Stimulated activated CD4-positive, alpha-beta T cell treated with anti-CD3 and anti-CD28 coated beads, Interleukin-1b, Interleukin-23, amount 100 ng/mL, for 4 hours (primary cell): ENCODE measurements around the gene IFRD2.
A peak's percentile ranks its signal among the peaks of the same experiment; 100 is the strongest.

Experiments used
- DNase-seq, 2 donors: peaks; one replicate each; pipeline ENCODE4 v3.0.0-alpha.2; 2020; ENCODE audit warnings: low read depth in 2 of 2

IFRD2 gene, protein sequence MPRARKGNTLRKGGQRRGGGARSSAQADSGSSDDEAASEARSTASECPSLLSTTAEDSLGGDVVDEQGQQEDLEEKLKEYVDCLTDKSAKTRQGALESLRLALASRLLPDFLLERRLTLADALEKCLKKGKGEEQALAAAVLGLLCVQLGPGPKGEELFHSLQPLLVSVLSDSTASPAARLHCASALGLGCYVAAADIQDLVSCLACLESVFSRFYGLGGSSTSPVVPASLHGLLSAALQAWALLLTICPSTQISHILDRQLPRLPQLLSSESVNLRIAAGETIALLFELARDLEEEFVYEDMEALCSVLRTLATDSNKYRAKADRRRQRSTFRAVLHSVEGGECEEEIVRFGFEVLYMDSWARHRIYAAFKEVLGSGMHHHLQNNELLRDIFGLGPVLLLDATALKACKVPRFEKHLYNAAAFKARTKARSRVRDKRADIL

GRCh38 chr3:50292159-50293078 lies at the start of gene IFRD2:
Gene IFRD2, minus strand, starts transcription at chr3:50292429. Its CDS starts 155 bp downstream, at chr3:50292274.
- peak; percentile 88 to 92 for DNase-seq

GRCh38 chr3:50341537-50341936 lies 49.3 kb upstream of the IFRD2 start:
- no peak for DNase-seq

DNA sequence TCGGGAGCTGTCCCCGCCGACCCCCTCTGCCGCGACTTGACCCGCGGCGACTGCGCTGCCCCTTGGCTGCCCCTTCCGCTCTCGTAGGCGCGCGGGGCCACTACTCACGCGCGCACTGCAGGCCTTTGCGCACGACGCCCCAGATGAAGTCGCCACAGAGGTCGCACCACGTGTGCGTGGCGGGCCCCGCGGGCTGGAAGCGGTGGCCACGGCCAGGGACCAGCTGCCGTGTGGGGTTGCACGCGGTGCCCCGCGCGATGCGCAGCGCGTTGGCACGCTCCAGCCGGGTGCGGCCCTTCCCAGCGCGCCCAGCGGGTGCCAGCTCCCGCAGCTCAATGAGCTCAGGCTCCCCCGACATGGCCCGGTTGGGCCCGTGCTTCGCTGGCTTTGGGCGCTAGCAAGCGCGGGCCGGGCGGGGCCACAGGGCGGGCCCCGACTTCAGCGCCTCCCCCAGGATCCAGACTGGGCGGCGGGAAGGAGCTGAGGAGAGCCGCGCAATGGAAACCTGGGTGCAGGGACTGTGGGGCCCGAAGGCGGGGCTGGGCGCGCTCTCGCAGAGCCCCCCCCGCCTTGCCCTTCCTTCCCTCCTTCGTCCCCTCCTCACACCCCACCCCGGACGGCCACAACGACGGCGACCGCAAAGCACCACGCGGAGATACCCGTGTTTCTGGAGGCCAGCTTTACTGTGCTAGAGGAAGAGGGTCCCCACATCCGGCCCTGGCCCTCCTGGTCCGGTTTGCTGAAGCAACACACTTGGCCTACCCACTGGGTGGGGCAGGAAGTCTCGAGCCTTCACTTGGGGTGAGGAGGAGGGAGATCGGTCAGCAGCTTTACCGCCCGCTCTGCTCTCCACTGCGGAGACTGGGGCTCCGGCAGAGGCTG lies 48.5 kb upstream of the IFRD2 start, which contains the start of gene RASSF1:
Gene RASSF1 (minus strand): TSS at position 389 of the 882 bp plus-strand sequence. CDS start 31 bp downstream, at position 358.
- peak in 1 of 2 donors; percentile 64 for DNase-seq

GRCh38 chr3:50340147-50340447 lies 47.9 kb upstream of the IFRD2 start:
- DNase-seq, result no peak

GRCh38 chr3:50339485-50340146 lies 47.4 kb upstream of the IFRD2 start:
- DNase-seq, result no peak

- DNase-seq, result no peak
Measured at GRCh38 chr3:50338965-50339364, 46.7 kb upstream of the IFRD2 start.

- DNase-seq, result peak; percentile 87 to 91
Measured at GRCh38 chr3:50337175-50337861, 45.1 kb upstream of the IFRD2 start.

DNA sequence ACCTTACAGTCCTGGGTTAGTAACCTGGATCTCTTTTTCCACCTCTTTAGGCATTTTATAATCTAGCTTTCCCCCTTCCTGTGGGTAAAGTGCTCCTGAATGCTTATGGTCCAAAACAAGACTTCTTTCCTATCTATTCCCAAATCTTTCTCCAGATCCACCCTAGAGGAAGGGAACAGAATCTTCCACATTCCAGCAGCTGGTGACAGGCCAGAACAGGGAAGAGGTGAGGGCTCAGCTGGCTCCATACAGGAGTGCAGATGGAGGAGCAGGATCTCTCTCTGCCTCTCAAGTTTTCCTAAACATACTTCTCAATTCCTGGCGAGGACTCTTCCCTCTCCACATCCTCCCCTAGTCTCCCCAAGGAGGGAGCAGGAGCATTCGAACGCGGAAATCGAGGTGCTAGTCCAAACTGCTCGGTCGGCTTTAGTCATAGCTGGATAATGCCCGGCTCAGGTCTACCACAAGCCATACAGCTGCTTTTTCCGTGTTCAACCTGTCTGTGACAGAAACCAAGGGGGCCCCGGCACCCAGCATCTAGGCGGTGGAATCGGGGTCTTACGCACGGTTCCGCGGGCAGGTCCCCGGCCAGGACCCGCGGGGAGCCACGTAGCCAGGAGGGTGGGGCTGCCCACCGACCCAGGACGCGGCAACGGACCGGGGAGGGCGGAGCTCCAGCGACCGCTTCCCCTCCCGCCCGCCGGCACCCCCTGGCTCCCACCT lies 44.4 kb upstream of the IFRD2 start:
- no peak for DNase-seq

DNA sequence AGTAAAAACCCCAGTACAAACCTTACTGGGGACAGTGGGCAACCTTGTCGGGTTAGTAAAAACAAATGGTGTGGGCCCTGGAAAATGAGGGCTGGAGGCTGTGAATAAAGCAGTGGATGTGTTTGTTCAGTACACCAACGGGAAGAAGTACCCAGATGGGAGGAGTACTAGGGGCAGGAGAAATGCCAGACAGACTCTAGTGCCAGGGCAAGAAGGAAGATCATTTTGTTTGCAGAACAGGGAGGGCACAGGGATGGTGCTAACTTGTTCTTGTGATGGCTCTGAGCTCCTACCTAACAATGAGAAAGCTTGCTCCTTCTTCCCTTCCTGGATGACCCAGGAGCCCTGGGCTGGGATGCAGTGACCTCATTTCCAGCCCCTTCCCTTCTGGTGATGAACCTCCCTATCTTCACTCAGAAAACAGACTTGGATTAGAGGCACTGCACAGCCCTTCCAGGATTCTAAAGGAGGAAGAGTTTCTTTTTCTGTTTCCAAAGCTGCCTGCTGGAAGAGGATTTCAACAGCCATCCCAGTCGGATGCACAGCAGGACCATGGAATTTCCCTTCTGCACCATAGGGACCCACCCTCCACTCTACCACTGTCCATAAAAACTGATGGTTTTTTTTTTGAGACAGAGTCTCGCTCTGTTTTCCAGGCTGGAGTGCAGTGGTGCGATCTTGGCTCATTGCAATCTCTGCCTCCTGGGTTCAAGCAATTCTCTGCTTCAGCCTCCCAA lies 42.3 kb upstream of the IFRD2 start:
- no peak for DNase-seq

DNA sequence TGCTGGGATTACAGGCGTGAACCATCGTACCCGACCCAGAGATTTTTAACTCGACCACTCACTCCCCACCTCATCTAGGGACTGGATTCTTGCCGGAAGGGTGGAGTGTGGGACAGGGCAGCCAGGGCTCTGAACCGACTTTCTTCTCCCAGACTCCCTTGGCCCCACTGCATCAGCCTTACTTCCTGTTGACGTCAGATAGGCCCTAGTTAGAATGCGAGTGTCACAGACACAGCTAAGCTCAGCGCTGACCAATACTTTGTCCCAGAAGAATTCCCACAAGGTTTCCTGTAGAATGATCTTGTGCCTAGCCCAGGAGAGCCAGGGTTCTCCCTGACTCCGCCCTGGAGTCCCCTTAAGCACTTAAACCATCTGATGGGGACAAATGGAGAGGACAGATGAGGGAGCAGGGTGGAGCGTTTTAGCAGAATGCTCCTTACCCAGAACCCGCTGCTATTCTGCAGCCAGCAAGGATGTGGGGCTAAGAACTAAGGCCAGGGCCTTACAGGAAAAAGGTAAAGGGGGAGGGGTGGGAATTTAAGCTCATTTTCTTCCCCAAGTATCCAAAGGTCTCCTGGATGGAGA lies 41.6 kb upstream of the IFRD2 start:
- no peak for DNase-seq

DNA sequence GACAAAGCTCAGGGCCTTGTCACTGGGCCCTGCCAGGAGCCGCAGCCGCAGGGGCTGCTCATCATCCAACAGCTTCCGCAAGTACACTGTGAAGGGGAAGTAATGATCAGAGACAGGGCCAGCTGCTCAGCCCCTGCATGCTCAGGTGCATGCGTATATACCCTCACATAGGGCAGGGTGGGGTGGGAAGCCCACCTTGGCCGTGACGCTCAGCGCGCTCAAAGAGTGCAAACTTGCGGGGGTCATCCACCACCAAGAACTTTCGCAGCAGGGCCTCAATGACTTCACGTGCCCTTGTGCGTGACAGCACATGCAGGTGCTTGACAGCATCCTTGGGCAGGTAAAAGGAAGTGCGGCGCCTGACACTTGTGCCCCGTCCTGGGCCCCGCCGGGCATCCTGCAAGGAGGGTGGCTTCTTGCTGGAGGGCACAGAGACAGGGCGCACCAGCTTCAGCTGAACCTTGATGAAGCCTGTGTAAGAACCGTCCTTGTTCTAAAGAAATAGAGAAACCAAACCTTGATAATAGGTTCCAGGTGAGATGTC lies 39.2 kb upstream of the IFRD2 start:
- no peak for DNase-seq

GRCh38 chr3:50330330-50330729 lies 38.1 kb upstream of the IFRD2 start:
- DNase-seq, result no peak

DNA sequence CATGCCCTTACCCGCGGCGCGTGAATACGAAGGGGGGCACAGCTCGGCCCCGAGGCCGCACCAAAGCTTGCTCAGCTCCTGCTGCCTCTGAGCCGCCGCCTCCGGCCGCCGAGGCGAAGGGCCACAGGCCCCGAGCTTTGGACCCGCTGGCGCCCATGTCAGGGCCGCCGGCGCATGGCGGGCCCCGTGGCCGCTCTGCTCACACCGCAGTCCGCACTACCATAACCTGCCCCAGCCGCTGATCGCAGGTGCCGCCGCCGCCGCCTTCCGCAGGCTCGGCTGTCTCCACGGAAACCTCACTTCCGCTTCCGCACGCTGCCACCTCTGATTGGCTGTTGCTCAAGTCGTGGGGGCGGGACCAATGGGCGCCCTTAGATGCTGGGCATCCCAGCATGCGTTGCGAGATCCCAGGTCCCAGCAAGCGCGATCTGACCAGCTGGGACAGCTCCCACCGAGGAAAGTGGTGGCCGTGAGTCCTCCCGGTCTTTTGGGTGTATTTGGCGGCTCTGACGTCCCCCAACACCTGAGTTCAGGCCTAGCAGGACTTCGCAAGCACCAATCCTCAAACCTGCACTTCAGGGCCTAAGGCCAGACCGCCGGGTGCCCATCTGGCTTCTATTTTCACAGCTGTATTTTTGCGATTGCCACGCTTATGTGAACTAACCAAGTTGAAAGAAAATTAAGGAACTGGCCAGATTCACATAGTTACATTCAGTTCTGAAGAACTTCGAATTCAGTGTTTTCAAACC lies 35.9 kb upstream of the IFRD2 start, which contains the start of gene TUSC2:
Gene TUSC2 (minus strand): TSS at position 281 of the 749 bp plus-strand sequence. CDS start 124 bp downstream, at position 157.
- DNase-seq, result peak; percentile 88 to 89

GRCh38 chr3:50327129-50327528 lies 34.9 kb upstream of the IFRD2 start:
- no peak for DNase-seq

DNA sequence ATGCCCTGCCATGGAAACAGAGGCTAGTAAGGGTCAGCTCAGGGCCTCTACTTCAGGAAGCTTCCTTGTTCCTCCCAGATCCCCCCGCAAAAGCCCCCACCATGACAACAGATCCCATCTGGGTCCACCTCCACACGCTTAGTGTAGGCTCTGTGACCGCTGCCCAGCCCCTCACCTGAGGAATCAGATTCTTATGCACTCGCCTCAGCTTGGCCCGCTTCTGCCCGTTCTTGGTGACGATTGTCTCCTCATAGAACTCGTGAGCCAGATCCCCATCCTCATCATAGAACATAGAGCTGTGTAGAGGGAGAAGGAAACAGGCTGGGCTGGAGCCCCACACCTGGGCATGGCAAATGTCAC lies 33.9 kb upstream of the IFRD2 start:
- no peak for DNase-seq

- no peak for DNase-seq
Measured at GRCh38 chr3:50325497-50326181, 33.4 kb upstream of the IFRD2 start.

DNA sequence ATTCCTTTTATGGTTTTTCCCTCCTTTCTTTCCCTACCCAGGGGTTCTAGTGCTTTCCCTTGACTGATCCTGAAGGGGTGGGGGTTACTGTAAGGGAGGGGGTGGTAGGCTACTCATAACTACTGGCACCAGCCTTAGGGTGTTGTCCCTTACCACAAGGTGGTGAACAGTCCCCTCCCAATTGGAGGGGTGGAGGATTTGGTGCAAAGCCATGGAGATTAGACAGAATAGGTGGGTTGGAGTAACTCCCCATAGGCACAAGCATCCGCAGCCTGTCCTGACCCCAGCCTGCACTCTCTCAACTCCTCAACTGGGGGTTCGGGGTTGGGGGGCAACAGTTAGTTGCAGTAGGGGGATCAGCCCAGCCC lies 32.9 kb upstream of the IFRD2 start:
- no peak for DNase-seq
